Tibial artery (tissue), 4 donors: ENCODE measurements around the gene RAB31.

Experiments
- DNase-seq, 2 donors: peaks; one replicate each; pipeline ENCODE4 v3.0.0-alpha.2; 2019
- H3K27ac ChIP-seq, 2 donors: fragments of 200-600 bp; sonication (generic) in 1 of 2; 1 replicate in 1 of 2; 2 replicates in 1 of 2; pipeline ENCODE4 v1.5.1; 2018 to 2019; ENCODE audit warnings: mild to moderate bottlenecking in 1 of 2
- H3K27me3 ChIP-seq, 2 donors: fragments of 200-600 bp; sonication (generic) in 1 of 2; one replicate each; pipeline versions ENCODE4 v1.5.1 to v1.6.0; 2016 to 2019
- H3K36me3 ChIP-seq, 3 donors: fragments of 200-600 bp; sonication (generic) in 2 of 3; one replicate each; pipeline ENCODE4 v1.5.1; 2016 to 2019; ENCODE audit warnings: mild to moderate bottlenecking in 2 of 3
- H3K4me1 ChIP-seq, 4 donors: fragments of 200-600 bp; sonication (generic) in 2 of 4; 1 replicate in 3 of 4; 2 replicates in 1 of 4; pipeline ENCODE4 v1.5.1; 2016 to 2019
- H3K4me3 ChIP-seq, 2 donors: fragments of 200-600 bp; sonication (generic) in 1 of 2; 1 replicate in 1 of 2; 2 replicates in 1 of 2; pipeline ENCODE4 v1.5.1; 2018 to 2019; ENCODE audit warnings: mild to moderate bottlenecking in 2 of 2
- H3K9me3 ChIP-seq, 3 donors: fragments of 200-600 bp; sonication (generic) in 1 of 3; one replicate each; pipeline ENCODE4 v1.5.1; 2016 to 2019
- CTCF ChIP-seq, 2 experiments: fragments of 200-600 bp in 1 of 2; fragments of 450-650 bp in 1 of 2; IDR thresholded peaks; one replicate each; pipeline ENCODE4 v1.5.1; 2017 to 2019; ENCODE audit warnings: antibody characterized with exemption in 2 of 2, mild to moderate bottlenecking in 1 of 2, moderate library complexity in 1 of 2
- intact Hi-C: fragments of 100-400 bp; cut with DNase I; formaldehyde crosslinking; loops from one replicate; pipeline ENCODE4 v1.15.0; 2023; ENCODE audit warnings: low total_unique reads

Gene RAB31

GRCh38 chr18:9824474-9824832 lies 116.4 kb downstream of the RAB31 start:
- peaks cover 0 to 56% (median 42%) of the 10 kb centered on the region in 4 donors for H3K4me1 ChIP-seq
- H3K27ac ChIP-seq: peak overlapping the region; percentile 28 to 53

GRCh38 chr18:9824952-9825371 lies 116.9 kb downstream of the RAB31 start:
- H3K9me3 ChIP-seq: no peaks in the 10 kb centered on the region
- no peaks in the 10 kb centered on the region for H3K27me3 ChIP-seq
- peaks cover 0 to 57% (median 42%) of the 10 kb centered on the region in 4 donors for H3K4me1 ChIP-seq
- no peaks in the 10 kb centered on the region for H3K36me3 ChIP-seq
- H3K27ac ChIP-seq: peak overlapping the region; percentile 28 to 53
- intact Hi-C loops: no loop called here
- no peak for TF ChIP-seq CTCF (IDR thresholded peaks at IDR 0.05)
- DNase-seq: no peak
- no peak overlapping the region for H3K4me3 ChIP-seq

More at GRCh38 chr18:9824474-9824832, 116.4 kb downstream of the RAB31 start:
- peak in 1 of 2 donors; percentile 86 for DNase-seq
- no peaks in the 10 kb centered on the region for H3K36me3 ChIP-seq
- TF ChIP-seq CTCF (IDR thresholded peaks at IDR 0.05): no peak
- no peaks in the 10 kb centered on the region for H3K27me3 ChIP-seq
- no peak overlapping the region for H3K4me3 ChIP-seq
- no peaks in the 10 kb centered on the region for H3K9me3 ChIP-seq
- intact Hi-C loops: no loop called here

GRCh38 chr18:9825571-9826073 lies 117.5 kb downstream of the RAB31 start:
- Histone ChIP-seq H3K36me3 (no peaks in the 10 kb centered on the region), H3K27me3 (no peaks in the 10 kb centered on the region), H3K27ac (peak overlapping the region; percentile 28 to 53), H3K9me3 (no peaks in the 10 kb centered on the region), H3K4me3 (no peak overlapping the region), H3K4me1 (peaks cover 0 to 64% (median 42%) of the 10 kb centered on the region in 4 donors)
- no peak for DNase-seq
- intact Hi-C loops: no loop called here
- TF ChIP-seq CTCF (IDR thresholded peaks at IDR 0.05): no peak

- TF ChIP-seq CTCF (IDR thresholded peaks at IDR 0.05): no peak
- H3K9me3 ChIP-seq: no peaks in the 10 kb centered on the region
- no peaks in the 10 kb centered on the region for H3K36me3 ChIP-seq
- no peak overlapping the region for H3K4me3 ChIP-seq
- DNase-seq: no peak
- peak overlapping the region; percentile 36 to 53 for H3K27ac ChIP-seq
- no peaks in the 10 kb centered on the region for H3K27me3 ChIP-seq
- H3K4me1 ChIP-seq: peaks cover 0 to 75% (median 48%) of the 10 kb centered on the region in 4 donors
- intact Hi-C loops: no loop called here
Measured at GRCh38 chr18:9826685-9827084, 118.6 kb downstream of the RAB31 start.

GRCh38 chr18:9827211-9827792 lies 119.2 kb downstream of the RAB31 start:
- Histone ChIP-seq H3K4me3 (no peak overlapping the region), H3K36me3 (no peaks in the 10 kb centered on the region), H3K27ac (peak overlapping the region; percentile 36 to 53), H3K27me3 (no peaks in the 10 kb centered on the region), H3K9me3 (no peaks in the 10 kb centered on the region), H3K4me1 (peaks cover 0 to 81% (median 54%) of the 10 kb centered on the region in 4 donors)
- no peak for TF ChIP-seq CTCF (IDR thresholded peaks at IDR 0.05)
- intact Hi-C loops: no loop called here
- DNase-seq: no peak
